GM12878 (cell line): ENCODE results near the gene TRIM43B.

Experiments
- ESRRA ChIP-seq: IDR thresholded peaks from 2 replicates; pipeline ENCODE4 v1.6.1; 2012; ENCODE audit warnings: mild to moderate bottlenecking, low read length, improper control_type of control experiment
- EZH2 ChIP-seq: IDR thresholded peaks from 2 replicates; pipeline ENCODE4 v1.6.1; 2012; ENCODE audit warnings: low read depth, mild to moderate bottlenecking, control low read depth, inconsistent platforms, low read length, borderline replicate concordance; ENCODE audit not compliant: control insufficient read depth
- FOS ChIP-seq: IDR thresholded peaks from 3 replicates; pipeline ENCODE4 v1.6.1; 2011; ENCODE audit warnings: borderline replicate concordance; ENCODE audit not compliant: insufficient read length; ENCODE audit errors: extremely low read depth
- TBL1XR1 ChIP-seq: IDR thresholded peaks from 2 replicates; pipeline ENCODE4 v1.6.1; 2012; ENCODE audit warnings: low read depth, low read length, improper control_type of control experiment
- ZBED1 ChIP-seq: IDR thresholded peaks from 2 replicates; pipeline ENCODE4 v1.6.1; 2016; ENCODE audit warnings: borderline replicate concordance

DNA sequence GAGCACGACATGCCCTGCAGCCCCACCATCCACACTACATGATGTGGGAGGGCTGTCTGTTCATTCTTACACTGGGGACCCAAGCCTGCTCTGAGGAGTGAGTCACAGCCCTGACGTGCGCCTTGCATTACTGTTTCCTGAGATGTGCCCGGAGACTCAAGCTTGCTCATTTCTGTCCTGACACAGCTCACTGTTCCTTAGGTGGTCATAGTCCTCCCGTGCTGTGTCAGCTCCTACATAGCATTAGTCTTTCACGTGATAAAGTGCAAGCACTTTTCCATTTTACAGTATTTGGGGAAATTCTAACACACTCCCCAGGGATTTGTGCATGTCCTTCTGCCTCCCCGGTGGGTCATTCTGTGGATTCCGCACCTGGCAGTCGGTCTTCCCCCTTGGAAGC is 46.2 kb upstream of the TRIM43B start:
- TF ChIP-seq EZH2 (no peak), TBL1XR1 (no peak), ESRRA (no peak), FOS (no peak), ZBED1 (0 out of 2 replicates have a peak, but pooled peaks have one; percentile 21)
